GM19238 (cell line): ENCODE results near the gene UIMC1.

ENCODE experiments used
- DNase-seq: peaks from one replicate; pipeline ENCODE4 v3.0.0; 2011; ENCODE audit warnings: low spot score; ENCODE audit not compliant: insufficient read length

The UIMC1 gene

GRCh38 chr5:176902911-176903664 lies 103.5 kb downstream of the UIMC1 start:
- DNase-seq, result no peak

- DNase-seq, result no peak
Measured at GRCh38 chr5:176902102-176902814, 104.3 kb downstream of the UIMC1 start.

GRCh38 chr5:176901260-176902101 lies 105.1 kb downstream of the UIMC1 start:
- DNase-seq, result no peak

- DNase-seq, result no peak
Measured at GRCh38 chr5:176900780-176901204, 105.8 kb downstream of the UIMC1 start.

- no peak for DNase-seq
Measured at GRCh38 chr5:176899946-176900779, 106.4 kb downstream of the UIMC1 start.

- DNase-seq, result no peak
Measured at GRCh38 chr5:176899296-176899891, 107.2 kb downstream of the UIMC1 start, which contains the start of gene HK3. TSS of gene HK3 (minus strand) at chr5:176899346. CDS start at chr5:176896159, 3,187 bp downstream.

- no peak for DNase-seq
Measured at GRCh38 chr5:176897263-176897662, 109.3 kb downstream of the UIMC1 start.

GRCh38 chr5:176895831-176896230 lies 110.7 kb downstream of the UIMC1 start:
- no peak for DNase-seq

- DNase-seq, result no peak
Measured at GRCh38 chr5:176894298-176894697, 112.3 kb downstream of the UIMC1 start.

GRCh38 chr5:176892663-176893062 lies 113.9 kb downstream of the UIMC1 start:
- no peak for DNase-seq

- no peak for DNase-seq
Measured at GRCh38 chr5:176891331-176891958, 115.1 kb downstream of the UIMC1 start.

- no peak for DNase-seq
Measured at GRCh38 chr5:176890455-176891330, 115.9 kb downstream of the UIMC1 start.

- no peak for DNase-seq
Measured at GRCh38 chr5:176889321-176890280, 117.0 kb downstream of the UIMC1 start.

- DNase-seq, result no peak
Measured at GRCh38 chr5:176888865-176889165, 117.8 kb downstream of the UIMC1 start.

GRCh38 chr5:176888016-176888864 lies 118.3 kb downstream of the UIMC1 start:
- no peak for DNase-seq

- DNase-seq, result no peak
Measured at GRCh38 chr5:176887252-176887849, 119.2 kb downstream of the UIMC1 start.
